Measurements from ENCODE around the gene NLRP12. TPM values are rescaled to one million over a fixed set of nuclear protein-coding genes. Genes with fewer than 3 reads are reported as not detected.

NLRP12 gene
- total RNA-seq, 4 donors from 2014 or later = 0.18 TPM; not detected in 3

- H3K4me1 ChIP-seq = no peaks in the 10 kb centered on the region
- no peak overlapping the region for H3K4me3 ChIP-seq
- DNase-seq (ENCODE audit: low spot score in 2 of 2) = no peak
- no peaks in the 10 kb centered on the region for H3K36me3 ChIP-seq
- no peaks in the 10 kb centered on the region for H3K27me3 ChIP-seq
- 32% methylated on average over 5 of the region's 5 CpGs for WGBS
- H3K27ac ChIP-seq = no peak overlapping the region
- TF ChIP-seq POLR2A (IDR thresholded peaks at IDR 0.05) (no peak), CTCF (IDR thresholded peaks at IDR 0.05) (no peak), EP300 (IDR thresholded peaks at IDR 0.05) (no peak), POLR2AphosphoS5 (IDR thresholded peaks at IDR 0.05) (no peak)
- no peaks in the 10 kb centered on the region for H3K9me3 ChIP-seq
Observed at GRCh38 chr19:53808710-53809125, 15.4 kb downstream of the NLRP12 start.

- Histone ChIP-seq H3K9me3 (no peaks in the 10 kb centered on the region), H3K27me3 (no peaks in the 10 kb centered on the region), H3K4me3 (no peak overlapping the region), H3K27ac (no peak overlapping the region), H3K36me3 (no peaks in the 10 kb centered on the region), H3K4me1 (no peaks in the 10 kb centered on the region)
- 84% methylated on average over 9 of the region's 9 CpGs for WGBS
- TF ChIP-seq EP300 (IDR thresholded peaks at IDR 0.05) = no peak
- no peak for TF ChIP-seq POLR2AphosphoS5 (IDR thresholded peaks at IDR 0.05)
- no peak for DNase-seq (ENCODE audit: low spot score in 2 of 2)
Observed at GRCh38 chr19:53801257-53801656, 22.9 kb downstream of the NLRP12 start.

GRCh38 chr19:53795019-53795418 is 29.1 kb downstream of the NLRP12 start:
- 78% methylated on average over 4 of the region's 4 CpGs for WGBS
- Histone ChIP-seq H3K4me1 (no peaks in the 10 kb centered on the region), H3K27ac (no peak overlapping the region), H3K4me3 (no peak overlapping the region), H3K36me3 (no peaks in the 10 kb centered on the region), H3K27me3 (no peaks in the 10 kb centered on the region), H3K9me3 (no peaks in the 10 kb centered on the region)
- TF ChIP-seq POLR2AphosphoS5 (IDR thresholded peaks at IDR 0.05) = no peak
- TF ChIP-seq POLR2A (IDR thresholded peaks at IDR 0.05) = no peak
- no peak for TF ChIP-seq EP300 (IDR thresholded peaks at IDR 0.05)
- no peak for TF ChIP-seq CTCF (IDR thresholded peaks at IDR 0.05)
- DNase-seq (ENCODE audit: low spot score in 2 of 2) = no peak

- Histone ChIP-seq H3K9me3 (no peaks in the 10 kb centered on the region), H3K4me1 (no peaks in the 10 kb centered on the region), H3K27me3 (no peaks in the 10 kb centered on the region), H3K4me3 (no peak overlapping the region), H3K27ac (no peak overlapping the region), H3K36me3 (no peaks in the 10 kb centered on the region)
- DNase-seq (ENCODE audit: low spot score in 2 of 2) = peak; percentile 82 to 90
- TF ChIP-seq POLR2A (IDR thresholded peaks at IDR 0.05) = no peak
- peak; percentile 90 to 98 for TF ChIP-seq CTCF (IDR thresholded peaks at IDR 0.05)
- TF ChIP-seq POLR2AphosphoS5 (IDR thresholded peaks at IDR 0.05) = no peak
- TF ChIP-seq EP300 (IDR thresholded peaks at IDR 0.05) = no peak
- WGBS = 34% methylated on average over 5 of the region's 10 CpGs
Observed at GRCh38 chr19:53792721-53793433, 31.2 kb downstream of the NLRP12 start.

- H3K36me3 ChIP-seq = no peaks in the 10 kb centered on the region
- DNase-seq (ENCODE audit: low spot score in 2 of 2) = no peak
- H3K4me3 ChIP-seq = no peak overlapping the region
- no peaks in the 10 kb centered on the region for H3K27me3 ChIP-seq
- no peaks in the 10 kb centered on the region for H3K9me3 ChIP-seq
- H3K27ac ChIP-seq = no peak overlapping the region
- TF ChIP-seq POLR2AphosphoS5 (IDR thresholded peaks at IDR 0.05) (no peak), EP300 (IDR thresholded peaks at IDR 0.05) (no peak), POLR2A (IDR thresholded peaks at IDR 0.05) (no peak), CTCF (IDR thresholded peaks at IDR 0.05) (no peak)
- no peaks in the 10 kb centered on the region for H3K4me1 ChIP-seq
- 85% methylated on average over 21 of the region's 21 CpGs for WGBS
Observed at GRCh38 chr19:53789708-53790678, 34.1 kb downstream of the NLRP12 start.
